Small intestine (tissue), 7 donors: ENCODE results near the gene PLAGL1. TPM values are rescaled to one million over a fixed set of nuclear protein-coding genes. Genes with fewer than 3 reads are reported as not detected.

Experiments
- DNase-seq, 2 donors: peaks; one replicate each; pipeline versions ENCODE4 v3.0.0 to v3.0.0-alpha.2; 2013
- FAIRE-seq: peaks from 2 replicates; lab custom pipeline; 2012; peaks lifted over from hg19 to GRCh38; lab: Jason Lieb, UNC
- H3K27ac ChIP-seq, 3 donors: one replicate each; pipeline ENCODE4 v1.5.1; 2013; ENCODE audit warnings: low read length in 2 of 3, mild to moderate bottlenecking in 2 of 3, control low read depth in 1 of 3, inconsistent platforms in 1 of 3, low read depth in 1 of 3, moderate library complexity in 1 of 3
- H3K27me3 ChIP-seq, 3 donors: one replicate each; pipeline ENCODE4 v1.6.1; 2013; ENCODE audit warnings: low read length in 3 of 3, inconsistent platforms in 1 of 3; ENCODE audit not compliant: control insufficient read depth in 3 of 3, insufficient read depth in 3 of 3
- H3K36me3 ChIP-seq, 3 donors: one replicate each; pipeline ENCODE4 v1.6.1; 2013; ENCODE audit warnings: low read length in 3 of 3, inconsistent platforms in 1 of 3, low read depth in 1 of 3, mild to moderate bottlenecking in 1 of 3, moderate library complexity in 1 of 3; ENCODE audit not compliant: control insufficient read depth in 3 of 3, insufficient read depth in 2 of 3
- H3K4me1 ChIP-seq, 3 donors: one replicate each; pipeline ENCODE4 v1.6.1; 2013; ENCODE audit warnings: low read length in 2 of 3, inconsistent platforms in 1 of 3, low read depth in 1 of 3, mild to moderate bottlenecking in 1 of 3, moderate library complexity in 1 of 3; ENCODE audit not compliant: control insufficient read depth in 3 of 3, insufficient read depth in 2 of 3
- H3K4me3 ChIP-seq, 3 donors: one replicate each; pipeline ENCODE4 v1.5.1; 2013; ENCODE audit warnings: low read length in 3 of 3, control low read depth in 1 of 3, inconsistent platforms in 1 of 3, low read depth in 1 of 3, mild to moderate bottlenecking in 1 of 3, moderate library complexity in 1 of 3
- H3K9me3 ChIP-seq, 2 donors: one replicate each; pipeline ENCODE4 v1.6.1; 2013; ENCODE audit warnings: low read depth in 1 of 2, low read length in 1 of 2; ENCODE audit not compliant: control insufficient read depth in 2 of 2, insufficient read depth in 1 of 2
- WGBS, 3 donors: extraction: QIAGEN DNeasy Blood & Tissue Kit; methylation state at CpG; one replicate each; pipeline ENCODE4 v1.1.7; 2013; 5-methylcytosine and 5-hydroxymethylcytosine counted together
- polyA plus RNA-seq, 4 donors: library from polyadenylated mRNA; stranded (reverse) in 3 of 4; unstranded in 1 of 4; fragments of 200-250 nt in 3 of 4; fragments of 120-200 nt in 1 of 4; gene quantifications; one replicate each; pipeline versions ENCODE4 v1.2.1 to v1.2.3, GENCODE V29; 2013
- donor health status: healthy with polysubstance abuse.
- donor health status: control.
- donor health status: control.
- donor health status: Bipolar disorder and iron deficiency.
- donor health status: healthy.

Gene PLAGL1
- polyA plus RNA-seq, 4 donors = 2.7 to 156 (median 6.0) TPM

DNA sequence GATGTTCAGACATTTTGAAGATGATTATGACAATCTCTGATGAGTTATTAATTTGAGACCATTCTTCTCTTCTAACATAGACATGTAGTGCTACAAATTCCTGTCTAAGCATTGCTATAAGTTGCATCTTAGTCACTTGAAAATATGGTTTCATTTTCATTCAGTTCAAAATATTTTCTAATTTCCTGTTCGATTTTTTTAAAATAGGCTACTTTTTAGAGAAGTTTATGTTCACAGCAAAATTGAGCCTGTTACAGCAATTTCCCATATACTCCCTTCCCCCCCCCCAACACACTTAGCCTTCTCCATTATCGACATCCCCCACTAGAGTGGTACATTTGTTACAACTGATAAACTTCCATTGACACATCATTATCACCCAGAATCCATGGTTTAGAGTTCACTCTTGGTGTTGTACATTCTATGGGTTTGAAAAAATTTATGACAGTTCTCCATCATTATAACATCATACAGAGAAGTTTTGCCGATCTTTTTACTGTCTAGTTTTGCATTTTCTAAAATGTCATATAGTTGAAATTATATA lies 31.2 kb downstream of the PLAGL1 start:
- FAIRE-seq = no peak

GRCh38 chr6:143974089-143974488 lies 34.0 kb downstream of the PLAGL1 start:
- H3K4me1 ChIP-seq = peaks cover 0 to 9% (median 4%) of the 10 kb centered on the region in 3 donors
- no peak for FAIRE-seq
- no peaks in the 10 kb centered on the region for H3K36me3 ChIP-seq
- no peaks in the 10 kb centered on the region for H3K9me3 ChIP-seq
- H3K27me3 ChIP-seq = no peaks in the 10 kb centered on the region
- no peak for DNase-seq
- WGBS, 3 donors = 76 to 82% (median 78%) methylated on average over 8 of the region's 8 CpGs
- no peak overlapping the region for H3K27ac ChIP-seq
- H3K4me3 ChIP-seq = no peak overlapping the region

More for the DNA sequence above, 31.2 kb downstream of the PLAGL1 start:
- Histone ChIP-seq H3K4me1 (peaks cover 0 to 9% (median 4%) of the 10 kb centered on the region in 3 donors), H3K36me3 (no peaks in the 10 kb centered on the region), H3K4me3 (no peak overlapping the region), H3K27ac (no peak overlapping the region), H3K27me3 (no peaks in the 10 kb centered on the region), H3K9me3 (no peaks in the 10 kb centered on the region)
- WGBS, 3 donors = 73 to 79% (median 76%) methylated on average over 3 of the region's 3 CpGs
- no peak for DNase-seq

DNA sequence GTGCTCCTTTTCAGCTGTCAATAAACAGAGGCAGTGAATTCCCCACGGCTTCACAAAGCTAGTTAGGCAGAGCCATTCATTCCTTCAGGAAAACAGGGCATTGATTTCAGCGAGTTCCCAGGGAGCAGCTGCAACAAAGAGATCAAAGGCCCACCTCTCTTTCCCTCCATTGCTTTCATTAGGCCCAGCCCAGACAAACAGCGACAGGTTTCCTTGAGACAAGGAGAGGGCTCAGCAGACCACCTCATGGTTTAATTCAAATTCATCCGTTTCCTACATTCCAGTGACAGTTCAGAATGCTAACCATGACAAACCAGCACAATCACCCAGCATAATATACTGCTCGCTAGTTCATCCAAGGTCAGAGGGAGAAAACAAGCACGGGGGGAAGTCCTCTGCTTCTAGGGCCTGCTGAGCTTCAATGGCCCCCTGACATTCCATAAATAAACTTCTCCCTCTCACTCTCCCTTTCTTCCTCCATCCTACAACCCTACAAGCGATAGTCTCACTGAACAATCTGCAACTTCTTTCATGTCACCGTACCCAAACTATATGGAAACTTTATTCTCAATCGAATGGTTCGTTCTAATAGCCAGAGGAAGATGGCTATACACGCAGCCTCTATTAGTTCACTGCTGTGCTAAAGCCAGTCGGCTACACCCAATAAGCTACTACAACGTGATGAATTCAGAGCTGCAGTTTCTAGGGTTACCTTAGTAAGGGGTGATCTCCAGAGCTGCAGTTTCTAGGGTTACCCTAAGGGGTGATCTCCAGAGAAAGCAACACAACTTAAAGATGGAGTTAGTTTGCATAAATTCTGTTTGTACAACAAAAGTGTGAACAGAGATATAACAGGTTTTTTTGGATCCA lies 34.7 kb downstream of the PLAGL1 start:
- H3K4me3 ChIP-seq = no peak overlapping the region
- WGBS, 3 donors = 74 to 85% (median 83%) methylated on average over 13 of the region's 13 CpGs
- H3K27me3 ChIP-seq = no peaks in the 10 kb centered on the region
- FAIRE-seq = no peak
- H3K36me3 ChIP-seq = no peaks in the 10 kb centered on the region
- DNase-seq = no peak
- peaks cover 0 to 9% (median 4%) of the 10 kb centered on the region in 3 donors for H3K4me1 ChIP-seq
- no peaks in the 10 kb centered on the region for H3K9me3 ChIP-seq
- no peak overlapping the region for H3K27ac ChIP-seq

DNA sequence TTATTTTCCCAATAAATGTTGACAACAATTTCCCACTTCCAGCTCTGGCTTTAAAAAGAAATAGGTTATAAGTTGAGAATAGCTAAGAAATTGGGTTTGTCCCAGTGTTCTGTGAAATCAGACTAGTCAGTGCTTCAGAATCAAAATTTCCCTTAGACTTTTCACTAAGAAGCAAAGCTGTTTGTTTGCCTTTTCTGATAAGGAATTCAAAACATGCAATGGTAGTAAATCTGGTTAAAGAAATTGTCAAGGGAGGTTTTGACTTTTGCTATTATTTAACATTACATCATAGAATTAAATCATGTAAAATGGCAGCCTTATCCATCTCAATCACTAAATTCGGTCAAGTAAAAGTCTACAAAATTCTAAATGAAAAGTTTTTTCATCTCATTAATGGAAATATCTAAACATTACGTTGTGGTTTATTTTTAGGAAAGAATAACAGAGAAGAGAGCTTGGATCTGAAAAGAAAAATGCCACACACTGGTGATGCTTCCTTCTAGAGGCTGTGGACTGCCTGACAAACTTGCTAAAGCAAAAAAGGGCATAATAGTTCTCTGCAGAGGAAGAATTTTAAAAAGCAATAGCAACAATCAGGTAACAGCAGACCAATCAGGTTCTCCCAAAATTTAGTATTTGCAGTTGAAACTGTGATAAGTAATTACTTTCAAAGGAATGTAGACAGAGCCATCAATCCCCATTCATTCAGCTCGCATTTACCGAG lies 36.4 kb downstream of the PLAGL1 start:
- no peak for FAIRE-seq
- 62 to 85% (median 82%) methylated on average over 4 of the region's 4 CpGs for WGBS, 3 donors
- no peaks in the 10 kb centered on the region for H3K27me3 ChIP-seq
- H3K4me3 ChIP-seq = no peak overlapping the region
- no peak for DNase-seq
- H3K4me1 ChIP-seq = peaks cover 0 to 9% (median 4%) of the 10 kb centered on the region in 3 donors
- no peaks in the 10 kb centered on the region for H3K36me3 ChIP-seq
- H3K9me3 ChIP-seq = no peaks in the 10 kb centered on the region
- H3K27ac ChIP-seq = no peak overlapping the region

GRCh38 chr6:143970456-143971218 lies 37.4 kb downstream of the PLAGL1 start:
- H3K4me3 ChIP-seq = no peak overlapping the region
- WGBS, 3 donors = 71 to 91% (median 86%) methylated on average over 6 of the region's 6 CpGs
- no peak for FAIRE-seq

GRCh38 chr6:143969077-143969476 lies 39.0 kb downstream of the PLAGL1 start:
- Histone ChIP-seq H3K9me3 (no peaks in the 10 kb centered on the region), H3K4me3 (no peak overlapping the region), H3K27me3 (no peaks in the 10 kb centered on the region), H3K36me3 (peaks cover 0 to 10% (median 0%) of the 10 kb centered on the region in 3 donors), H3K27ac (no peak overlapping the region), H3K4me1 (peaks cover 0 to 20% (median 9%) of the 10 kb centered on the region in 3 donors)
- FAIRE-seq (no peak), DNase-seq (no peak)
- 61 to 78% (median 74%) methylated on average over 2 of the region's 2 CpGs for WGBS, 3 donors

More at GRCh38 chr6:143970456-143971218, 37.4 kb downstream of the PLAGL1 start:
- Histone ChIP-seq H3K27ac (no peak overlapping the region), H3K4me1 (peaks cover 0 to 9% (median 4%) of the 10 kb centered on the region in 3 donors), H3K36me3 (peaks cover 0 to 2% (median 0%) of the 10 kb centered on the region in 3 donors), H3K27me3 (no peaks in the 10 kb centered on the region), H3K9me3 (no peaks in the 10 kb centered on the region)
- DNase-seq = no peak

GRCh38 chr6:143967706-143968376 lies 40.2 kb downstream of the PLAGL1 start:
- no peaks in the 10 kb centered on the region for H3K9me3 ChIP-seq
- H3K4me3 ChIP-seq = no peak overlapping the region
- DNase-seq (no peak), FAIRE-seq (no peak)
- H3K27ac ChIP-seq = no peak overlapping the region
- no peaks in the 10 kb centered on the region for H3K27me3 ChIP-seq
- peaks cover 0 to 16% (median 5%) of the 10 kb centered on the region in 3 donors for H3K4me1 ChIP-seq
- peaks cover 0 to 12% (median 0%) of the 10 kb centered on the region in 3 donors for H3K36me3 ChIP-seq
- WGBS, 3 donors = 72 to 80% (median 73%) methylated on average over 5 of the region's 5 CpGs
